Glutamatergic neuron (in vitro differentiated cells): ENCODE data around the gene MBNL1. TPM values are rescaled to one million over a fixed set of nuclear protein-coding genes. Genes with fewer than 3 reads are reported as not detected.

Experiments
- DNase-seq: peaks from one replicate; pipeline ENCODE4 v3.0.0; 2022
- H3K27ac Mint-ChIP-seq: one replicate; pipeline ENCODE4 v1.8.0; 2020; ENCODE audit warnings: mild to moderate bottlenecking, mixed read lengths, inconsistent platforms; ENCODE audit not compliant: unreplicated experiment
- H3K27me3 Mint-ChIP-seq: one replicate; pipeline ENCODE4 v1.8.0; 2020; ENCODE audit warnings: mild to moderate bottlenecking, moderate library complexity, mixed read lengths, inconsistent platforms; ENCODE audit not compliant: unreplicated experiment
- H3K36me3 Mint-ChIP-seq: one replicate; pipeline ENCODE4 v1.8.0; 2020; ENCODE audit warnings: mild to moderate bottlenecking, mixed read lengths, inconsistent platforms; ENCODE audit not compliant: unreplicated experiment
- H3K4me1 Mint-ChIP-seq: one replicate; pipeline ENCODE4 v1.8.0; 2020; ENCODE audit warnings: mild to moderate bottlenecking, low read depth, mixed read lengths, inconsistent platforms; ENCODE audit not compliant: unreplicated experiment
- H3K4me3 Mint-ChIP-seq: one replicate; pipeline ENCODE4 v1.8.0; 2020; ENCODE audit warnings: mild to moderate bottlenecking, mixed read lengths, inconsistent platforms; ENCODE audit not compliant: unreplicated experiment
- H3K9me3 Mint-ChIP-seq: one replicate; pipeline ENCODE4 v1.8.0; 2020; ENCODE audit warnings: mild to moderate bottlenecking, moderate library complexity, mixed read lengths, inconsistent platforms; ENCODE audit not compliant: unreplicated experiment
- total RNA-seq: library from RNA; stranded (reverse); fragmentation: NEBNext Ultra II Directional; extraction: Animal tissue kit (Norgen Biotek cat#: 25700); gene quantifications from one replicate; pipeline ENCODE4 v1.2.1, GENCODE V29; 2021; ENCODE audit not compliant: unreplicated experiment
- TF ChIP-seq, protein P1 (sequence below): fragments of 200-600 bp; sonication (generic); IDR thresholded peaks from one replicate; pipeline ENCODE4 v1.5.0; 2021; ENCODE audit not compliant: partially characterized antibody, unreplicated experiment

The MBNL1 gene
- total RNA-seq, 1 donor from 2014 or later, result 36.6 TPM

GRCh38 chr3:152379415-152380042 lies 110.8 kb downstream of the MBNL1 start:
- no peaks in the 10 kb centered on the region for H3K27me3 Mint-ChIP-seq
- no peak for DNase-seq
- H3K4me1 Mint-ChIP-seq, result peaks cover 4% of the 10 kb centered on the region
- no peaks in the 10 kb centered on the region for H3K9me3 Mint-ChIP-seq
- H3K27ac Mint-ChIP-seq, result no peak overlapping the region
- TF ChIP-seq, protein P1, sequence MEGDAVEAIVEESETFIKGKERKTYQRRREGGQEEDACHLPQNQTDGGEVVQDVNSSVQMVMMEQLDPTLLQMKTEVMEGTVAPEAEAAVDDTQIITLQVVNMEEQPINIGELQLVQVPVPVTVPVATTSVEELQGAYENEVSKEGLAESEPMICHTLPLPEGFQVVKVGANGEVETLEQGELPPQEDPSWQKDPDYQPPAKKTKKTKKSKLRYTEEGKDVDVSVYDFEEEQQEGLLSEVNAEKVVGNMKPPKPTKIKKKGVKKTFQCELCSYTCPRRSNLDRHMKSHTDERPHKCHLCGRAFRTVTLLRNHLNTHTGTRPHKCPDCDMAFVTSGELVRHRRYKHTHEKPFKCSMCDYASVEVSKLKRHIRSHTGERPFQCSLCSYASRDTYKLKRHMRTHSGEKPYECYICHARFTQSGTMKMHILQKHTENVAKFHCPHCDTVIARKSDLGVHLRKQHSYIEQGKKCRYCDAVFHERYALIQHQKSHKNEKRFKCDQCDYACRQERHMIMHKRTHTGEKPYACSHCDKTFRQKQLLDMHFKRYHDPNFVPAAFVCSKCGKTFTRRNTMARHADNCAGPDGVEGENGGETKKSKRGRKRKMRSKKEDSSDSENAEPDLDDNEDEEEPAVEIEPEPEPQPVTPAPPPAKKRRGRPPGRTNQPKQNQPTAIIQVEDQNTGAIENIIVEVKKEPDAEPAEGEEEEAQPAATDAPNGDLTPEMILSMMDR, result no peak
- H3K4me3 Mint-ChIP-seq, result no peak overlapping the region
- no peaks in the 10 kb centered on the region for H3K36me3 Mint-ChIP-seq

- Mint-ChIP-seq H3K4me1 (peaks cover 4% of the 10 kb centered on the region), H3K4me3 (no peak overlapping the region), H3K27me3 (no peaks in the 10 kb centered on the region), H3K27ac (no peak overlapping the region), H3K36me3 (no peaks in the 10 kb centered on the region), H3K9me3 (no peaks in the 10 kb centered on the region)
- TF ChIP-seq, protein P1, result no peak
- DNase-seq, result no peak
Measured at GRCh38 chr3:152380043-152380442, 111.3 kb downstream of the MBNL1 start.

- H3K9me3 Mint-ChIP-seq, result no peaks in the 10 kb centered on the region
- H3K4me1 Mint-ChIP-seq, result peaks cover 2% of the 10 kb centered on the region
Measured at GRCh38 chr3:152381881-152382295, 113.2 kb downstream of the MBNL1 start.

DNA sequence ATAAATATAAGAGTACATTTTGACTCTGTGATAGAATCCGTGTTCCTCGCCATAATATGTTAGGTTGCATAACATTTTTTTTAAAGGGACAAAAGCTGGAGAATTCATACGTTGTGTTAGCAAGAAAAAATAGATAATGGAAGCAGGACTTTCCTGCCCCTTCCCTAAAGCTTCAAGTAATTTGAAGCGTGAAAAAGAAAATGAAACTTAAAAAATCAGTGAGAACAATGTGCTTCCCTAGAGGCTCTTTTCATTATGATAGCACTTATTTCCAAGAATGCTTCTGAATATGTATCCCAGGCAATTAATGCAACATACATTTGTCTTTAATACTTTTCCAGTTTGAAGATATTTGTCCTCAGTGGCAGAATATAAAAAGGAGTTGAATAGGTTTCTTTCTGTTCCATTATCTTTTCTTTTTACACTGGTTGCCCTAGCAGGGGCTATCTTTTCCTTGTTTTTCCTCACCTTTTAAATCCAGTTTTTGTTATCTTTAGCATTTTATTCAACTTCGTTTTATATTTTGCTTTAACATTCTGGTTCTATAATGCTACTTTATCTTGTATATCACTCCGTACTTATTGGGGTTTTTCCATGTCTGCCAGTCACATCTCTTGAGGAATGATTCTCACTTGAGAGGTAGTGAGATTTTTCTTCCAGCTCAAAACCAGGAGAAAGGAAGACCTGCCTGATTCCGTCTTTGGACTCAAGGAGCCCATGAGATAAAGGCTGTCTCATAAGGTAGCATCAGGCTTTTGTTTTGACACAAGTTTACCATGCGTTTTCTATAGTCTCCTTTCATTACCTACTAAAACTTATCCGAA lies 113.8 kb downstream of the MBNL1 start:
- Mint-ChIP-seq H3K27me3 (no peaks in the 10 kb centered on the region), H3K4me1 (peaks cover 2% of the 10 kb centered on the region), H3K9me3 (no peaks in the 10 kb centered on the region), H3K36me3 (no peaks in the 10 kb centered on the region), H3K4me3 (no peak overlapping the region), H3K27ac (no peak overlapping the region)
- TF ChIP-seq, protein P1, result no peak
- no peak for DNase-seq

More at GRCh38 chr3:152381881-152382295, 113.2 kb downstream of the MBNL1 start:
- Mint-ChIP-seq H3K27me3 (no peaks in the 10 kb centered on the region), H3K36me3 (no peaks in the 10 kb centered on the region), H3K4me3 (no peak overlapping the region), H3K27ac (no peak overlapping the region)
- TF ChIP-seq, protein P1, result no peak
- DNase-seq, result no peak

- Mint-ChIP-seq H3K4me1 (peaks cover 2% of the 10 kb centered on the region), H3K27me3 (no peaks in the 10 kb centered on the region), H3K9me3 (no peaks in the 10 kb centered on the region), H3K27ac (no peak overlapping the region), H3K36me3 (no peaks in the 10 kb centered on the region), H3K4me3 (no peak overlapping the region)
- no peak for DNase-seq
- TF ChIP-seq, protein P1, result no peak
Measured at GRCh38 chr3:152383136-152383606, 114.4 kb downstream of the MBNL1 start.
